GM21529 (cell line): ENCODE measurements around the gene PIGV.

ENCODE experiments used
- ATAC-seq: cut with Tn5 transposase; IDR thresholded peaks from one replicate; pipeline ENCODE4 v1.9.1; 2021; ENCODE audit not compliant: unreplicated experiment

PIGV gene

DNA sequence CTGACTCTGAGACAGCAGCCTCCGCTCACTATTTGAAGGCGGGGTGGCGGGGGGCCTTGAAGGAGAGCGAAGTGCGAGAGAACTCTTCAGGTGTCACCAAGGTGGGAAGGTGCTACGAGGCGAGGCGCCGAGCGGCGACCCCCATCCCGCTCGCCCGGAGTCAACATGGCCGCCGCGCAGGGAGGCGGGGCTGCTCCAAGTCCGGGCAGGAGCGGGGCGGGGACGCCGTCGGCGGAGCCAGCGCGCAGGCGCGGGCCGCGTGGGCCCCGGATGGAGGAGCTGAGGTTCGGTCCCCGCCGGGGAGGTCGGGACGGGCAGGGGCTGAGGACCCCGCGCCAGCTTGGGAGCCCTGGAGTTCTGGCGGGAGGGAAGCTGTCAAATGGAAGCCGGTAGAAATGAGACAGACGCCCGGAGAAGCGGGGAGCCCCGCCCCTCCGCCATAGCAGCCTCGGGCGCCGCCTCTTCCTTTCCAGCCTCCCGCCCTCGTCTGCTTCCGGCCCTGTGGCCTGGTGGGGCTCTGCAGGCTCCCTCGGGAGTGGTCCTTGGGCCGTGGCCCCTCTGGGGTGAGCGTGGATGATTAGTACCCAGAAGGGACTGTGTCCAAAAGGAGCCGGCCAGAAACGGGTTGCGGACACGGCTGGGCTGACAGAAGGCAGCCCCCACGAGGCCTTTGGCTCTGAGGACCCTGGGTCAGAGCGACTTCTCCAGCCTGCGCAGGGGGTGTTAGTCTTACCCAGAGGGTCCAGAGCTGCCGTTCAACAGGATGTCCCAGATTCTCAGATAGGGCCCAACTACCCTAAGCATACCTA lies at the start of gene PIGV:
PIGV (plus strand) TSS at position 245 of the 809 bp plus-strand sequence. CDS start 2,866 bp downstream, outside the sequence.
- ATAC-seq: peak; percentile 59

DNA sequence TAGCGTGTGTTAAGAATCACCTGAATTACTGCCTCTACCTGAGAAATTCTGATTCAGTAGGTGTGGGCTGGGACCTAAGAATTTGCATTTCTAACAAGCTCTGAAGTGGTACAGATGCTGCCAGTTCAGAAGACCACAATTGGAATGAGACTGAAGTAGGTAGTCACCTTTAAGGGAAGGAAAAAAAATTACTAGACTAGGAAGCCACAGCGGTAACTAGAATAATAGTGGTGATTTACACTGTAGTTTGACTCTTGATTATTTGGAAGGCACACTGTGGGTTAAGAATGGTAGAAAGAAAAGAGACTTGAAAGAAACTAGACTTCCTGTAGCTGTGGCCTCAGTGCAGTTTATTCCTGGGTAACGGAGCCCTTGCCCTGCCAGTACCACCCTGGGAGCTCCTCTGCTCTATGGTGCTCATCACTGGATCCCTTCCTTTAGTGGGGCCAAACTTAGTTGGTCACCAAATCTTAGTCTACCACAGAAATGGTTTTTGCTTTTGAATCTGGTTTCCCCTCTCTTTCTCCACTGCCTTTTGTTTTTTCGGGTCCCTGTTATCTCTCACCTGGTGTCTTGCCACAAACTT lies 48.3 kb upstream of the PIGV start:
- ATAC-seq: no peak

DNA sequence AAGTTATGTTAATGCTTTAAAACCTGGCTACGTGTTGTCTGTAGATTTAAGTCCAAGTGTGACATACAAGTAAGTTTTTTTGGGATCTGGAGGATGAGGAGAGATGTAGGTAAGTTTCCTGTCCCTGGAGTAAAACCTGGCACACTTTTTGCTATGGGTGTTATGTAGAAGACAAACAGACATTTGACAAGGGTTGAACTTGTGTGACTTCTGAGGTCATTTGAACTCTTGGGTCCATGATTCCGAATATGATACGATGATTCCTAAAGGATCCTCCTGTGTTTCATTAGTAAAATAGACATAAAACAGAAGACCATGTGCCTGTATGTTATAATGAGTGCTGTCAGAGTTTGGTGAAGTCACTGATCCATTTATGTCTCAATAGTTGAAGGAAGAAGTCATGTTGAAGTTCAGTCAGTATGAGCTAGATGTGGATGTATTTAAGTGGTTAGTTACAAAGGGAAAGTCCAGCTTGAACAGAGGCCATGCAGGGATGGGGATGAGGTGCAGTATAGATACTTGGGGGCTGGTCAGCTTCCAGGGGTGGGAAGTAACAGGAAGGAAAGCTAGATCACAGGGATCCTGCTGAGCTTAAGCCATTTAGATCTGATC lies 47.6 kb upstream of the PIGV start:
- ATAC-seq: no peak

DNA sequence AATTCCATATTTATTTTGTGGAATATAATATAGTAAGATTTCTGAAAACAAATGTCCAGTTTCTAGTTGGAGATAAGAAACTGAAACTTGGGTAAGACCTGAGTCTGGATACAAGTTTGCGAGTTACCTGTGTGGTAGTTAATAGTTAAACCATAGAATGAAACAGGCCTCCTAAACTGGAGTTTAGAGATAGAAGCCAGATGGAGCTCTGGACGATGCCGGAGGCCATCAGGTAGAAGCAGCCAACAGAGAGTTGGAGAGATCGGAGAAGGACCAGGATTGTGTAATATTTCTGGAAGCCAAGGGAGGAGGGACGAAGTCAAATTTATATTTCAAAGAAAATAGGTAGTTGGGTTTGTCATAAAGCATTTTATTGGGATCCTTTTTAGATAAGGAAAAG lies 46.8 kb upstream of the PIGV start:
- ATAC-seq: no peak

DNA sequence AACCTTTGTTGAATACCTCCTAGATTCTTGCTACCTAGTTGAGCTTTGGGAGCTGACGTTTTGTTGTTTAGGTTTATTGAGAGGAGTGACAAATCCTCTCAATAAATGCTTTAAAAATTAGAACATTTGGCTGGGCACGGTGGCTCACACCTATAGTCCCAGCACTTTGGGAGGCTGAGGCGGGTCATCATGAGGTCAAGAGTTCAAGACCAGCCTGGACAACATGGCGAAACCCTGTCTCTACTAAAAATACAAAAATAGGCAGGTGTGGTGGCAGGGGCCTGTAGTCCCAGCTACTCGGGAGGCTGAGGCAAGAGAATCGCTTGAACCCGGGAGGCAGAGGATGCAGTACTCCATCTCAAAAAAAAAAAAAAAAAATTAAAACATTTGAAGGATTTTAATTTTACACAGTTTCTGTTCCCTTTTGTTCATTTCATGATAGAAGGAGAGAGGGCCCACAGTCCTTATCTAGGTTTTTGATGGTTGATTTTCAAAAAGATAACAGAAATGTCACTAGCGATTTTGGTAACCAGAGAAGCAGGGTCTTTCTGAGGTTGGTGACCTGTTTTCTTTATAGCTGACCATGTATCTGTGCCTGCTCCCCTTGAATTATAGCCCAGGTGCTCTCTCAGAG lies 44.2 kb upstream of the PIGV start:
- no peak for ATAC-seq

DNA sequence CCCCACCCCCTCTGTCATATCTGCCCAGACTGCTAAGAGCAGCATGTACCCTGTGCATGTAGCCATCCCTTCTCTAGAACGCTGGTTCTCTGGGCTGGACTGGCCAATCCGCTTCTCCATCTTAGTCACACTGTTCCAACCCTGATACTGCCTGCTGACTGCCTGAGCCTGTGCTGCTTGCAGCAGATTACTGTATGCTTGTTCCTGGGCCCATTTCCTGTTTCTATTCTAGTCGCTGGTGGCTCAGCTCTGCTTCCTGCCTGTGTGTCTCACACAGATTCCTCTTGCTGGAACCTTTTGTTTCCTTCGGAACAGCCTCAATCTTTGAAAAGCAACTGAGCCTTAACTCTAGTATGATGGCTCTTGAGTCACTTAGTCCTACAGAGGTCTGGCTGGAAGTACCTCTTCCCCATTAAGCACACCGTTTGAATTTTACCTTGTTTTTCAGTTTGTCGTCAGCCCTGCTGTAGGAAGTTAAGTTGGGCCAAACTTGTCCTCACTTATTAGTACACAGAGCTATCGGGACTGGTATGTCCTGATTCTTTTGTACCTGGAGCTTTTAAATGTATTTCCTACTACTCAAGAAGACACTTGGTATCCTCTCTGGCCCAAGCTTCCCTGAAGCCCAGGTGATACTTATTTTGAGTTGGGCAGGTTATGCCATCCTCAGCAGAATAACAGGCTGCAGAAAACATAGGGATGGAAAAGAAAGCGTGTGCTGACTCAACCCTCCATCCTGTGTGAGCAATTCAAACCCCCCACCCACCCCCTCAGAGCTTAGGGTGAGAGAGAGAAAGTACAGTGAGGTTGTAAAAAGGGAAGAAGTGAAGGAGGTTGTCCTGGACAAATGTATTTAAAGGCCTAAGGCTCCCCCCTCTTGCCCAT lies 43.4 kb upstream of the PIGV start:
- ATAC-seq: peak; percentile 98

DNA sequence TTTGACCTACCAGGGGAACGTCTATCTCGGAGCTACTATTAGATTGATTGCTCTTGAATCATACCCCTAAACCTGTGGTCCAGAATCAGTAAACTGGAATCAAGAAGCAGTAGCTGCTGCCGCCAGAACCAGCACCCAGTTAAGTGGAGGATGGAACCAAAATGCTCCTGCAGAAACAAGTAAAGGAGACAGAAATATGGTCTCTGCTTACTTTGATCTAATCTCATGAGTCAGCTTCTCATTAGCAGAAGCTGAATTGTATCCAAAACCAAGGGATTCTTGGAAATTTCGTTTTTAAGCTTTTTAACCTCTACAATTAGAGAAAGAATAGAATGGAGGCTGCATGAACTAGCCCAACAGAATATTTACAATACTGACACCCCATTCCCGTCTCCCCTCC lies 42.6 kb upstream of the PIGV start:
- no peak for ATAC-seq

DNA sequence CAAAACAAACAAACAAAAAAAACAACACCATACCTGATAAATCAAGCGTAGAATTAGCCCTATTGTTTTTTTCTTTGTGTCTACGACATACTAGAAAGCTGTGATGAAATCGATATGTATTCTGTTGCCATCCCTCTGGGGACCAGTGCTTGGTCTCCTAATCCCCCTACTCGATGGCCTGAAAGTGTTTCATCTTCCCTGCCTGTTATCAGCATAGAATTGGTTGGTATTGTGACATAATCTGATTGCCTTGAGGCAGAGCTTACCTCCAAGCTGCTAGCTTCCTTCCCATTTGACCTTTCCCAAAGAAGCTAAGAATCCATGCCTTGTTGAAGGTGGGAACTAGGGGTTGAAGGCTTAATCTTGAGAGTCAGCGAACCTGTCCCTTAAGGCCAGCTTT lies 40.7 kb upstream of the PIGV start:
- no peak for ATAC-seq

DNA sequence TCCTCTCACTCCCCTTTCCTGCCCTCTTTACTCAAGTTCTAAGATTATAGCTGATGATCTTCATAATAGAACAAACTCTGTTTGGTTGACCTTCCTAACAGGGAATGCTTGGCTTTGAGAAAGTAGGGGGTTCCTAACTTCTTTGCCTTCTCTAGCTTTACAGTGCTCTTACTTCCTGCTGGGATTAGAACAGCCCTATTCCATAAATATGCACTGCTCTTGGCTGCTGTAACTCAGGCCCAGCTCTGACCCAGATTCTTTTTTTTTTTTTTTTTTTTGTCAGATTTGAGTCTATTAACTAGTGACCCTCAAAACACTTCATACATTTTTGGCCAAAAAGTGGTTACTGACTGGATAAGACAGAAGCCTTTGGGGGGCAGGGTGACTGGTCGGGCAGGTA lies 39.4 kb upstream of the PIGV start:
- no peak for ATAC-seq

DNA sequence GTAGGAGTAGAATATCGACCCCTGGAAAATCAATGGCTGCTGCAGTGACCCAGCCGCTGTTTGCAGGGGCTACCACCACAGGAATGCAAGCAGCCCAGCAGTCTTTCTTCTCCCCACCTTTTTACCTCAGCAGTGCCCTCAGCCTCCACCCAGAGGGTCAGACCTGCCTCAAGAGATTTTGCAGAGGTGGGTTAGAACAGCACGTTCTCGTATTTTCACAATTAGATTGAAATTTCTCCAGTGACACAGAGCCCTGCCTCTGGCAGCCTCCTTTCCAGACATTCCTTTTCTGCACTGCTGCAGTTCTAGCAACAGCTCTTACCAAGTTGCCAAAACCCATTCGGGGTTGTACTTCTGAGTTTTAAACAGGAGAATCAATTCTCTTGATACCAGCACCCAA lies 38.3 kb upstream of the PIGV start:
- ATAC-seq: no peak

DNA sequence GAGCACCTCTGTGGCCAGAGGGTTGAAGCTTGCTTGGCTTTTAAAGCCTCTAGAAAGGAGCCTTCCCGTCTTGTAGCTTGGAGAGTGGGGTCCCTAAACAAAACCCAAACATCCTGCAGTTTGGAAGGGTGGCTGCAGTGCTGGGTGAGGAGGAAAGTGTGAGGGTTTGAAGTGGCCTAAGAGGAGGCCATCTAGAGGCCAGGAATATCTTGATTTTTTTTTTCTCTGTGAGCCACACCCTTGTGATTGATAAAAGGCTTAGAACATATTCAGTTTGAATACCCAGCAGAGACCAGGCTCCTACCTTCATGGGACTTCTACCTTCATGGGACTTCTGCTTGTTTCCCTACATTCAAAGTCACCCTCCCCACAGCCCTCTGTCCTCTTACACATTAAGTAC lies 37.3 kb upstream of the PIGV start:
- ATAC-seq: no peak

DNA sequence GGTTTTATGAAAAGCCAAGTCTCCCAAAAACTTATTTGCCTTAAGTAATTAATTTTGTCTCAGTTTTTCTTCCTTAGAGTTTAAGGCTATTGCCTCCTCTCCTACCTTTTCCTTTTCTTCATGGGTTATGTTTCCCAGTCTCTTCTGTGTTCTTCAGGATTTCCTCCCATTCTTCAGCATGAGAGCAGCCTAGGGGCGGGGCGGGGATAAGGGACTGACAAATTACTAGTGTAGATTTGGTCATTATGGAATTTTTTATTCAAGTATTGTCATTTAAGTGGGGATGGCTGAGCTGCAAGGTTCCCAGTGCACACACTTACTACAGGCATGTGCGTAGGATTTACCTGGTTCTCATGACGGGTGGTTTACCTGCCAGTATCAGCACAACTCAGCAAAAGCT lies 35.2 kb upstream of the PIGV start:
- no peak for ATAC-seq

DNA sequence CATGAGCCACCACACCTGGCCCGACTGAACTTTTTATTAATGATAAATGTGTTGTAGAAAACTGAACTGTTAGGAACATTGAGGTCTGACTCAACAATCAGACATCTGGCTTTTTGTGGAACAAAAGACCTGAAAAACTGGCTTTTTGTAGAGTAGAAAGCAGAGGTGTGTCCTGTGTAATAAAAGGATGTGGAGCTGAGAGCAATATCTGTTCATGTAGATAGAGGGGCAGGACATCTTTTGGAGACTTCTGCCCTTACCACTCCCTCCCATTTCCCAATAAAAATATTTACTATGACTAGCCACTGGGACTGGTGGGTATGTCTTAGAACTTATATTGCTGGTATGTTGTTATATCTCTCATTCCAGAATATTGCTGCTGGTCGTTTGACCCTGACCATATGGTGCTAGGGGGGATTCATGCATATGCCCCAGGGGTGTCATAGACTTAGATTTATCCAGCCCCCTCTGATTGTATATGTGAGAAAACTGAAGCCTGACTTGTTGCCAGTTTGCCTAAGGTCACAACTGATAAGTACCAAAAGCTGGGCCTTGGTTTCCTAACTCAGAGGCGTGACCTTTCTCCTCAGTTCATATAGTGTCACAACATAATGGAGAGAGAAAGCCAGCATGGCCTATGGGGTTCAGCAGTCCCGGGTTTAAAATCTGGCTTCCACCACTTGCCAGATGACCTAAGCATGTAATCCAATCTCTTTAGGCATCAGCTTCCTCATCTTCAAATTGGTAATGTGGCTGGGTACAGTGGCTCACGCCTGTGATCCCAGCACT lies 33.5 kb upstream of the PIGV start:
- no peak for ATAC-seq

DNA sequence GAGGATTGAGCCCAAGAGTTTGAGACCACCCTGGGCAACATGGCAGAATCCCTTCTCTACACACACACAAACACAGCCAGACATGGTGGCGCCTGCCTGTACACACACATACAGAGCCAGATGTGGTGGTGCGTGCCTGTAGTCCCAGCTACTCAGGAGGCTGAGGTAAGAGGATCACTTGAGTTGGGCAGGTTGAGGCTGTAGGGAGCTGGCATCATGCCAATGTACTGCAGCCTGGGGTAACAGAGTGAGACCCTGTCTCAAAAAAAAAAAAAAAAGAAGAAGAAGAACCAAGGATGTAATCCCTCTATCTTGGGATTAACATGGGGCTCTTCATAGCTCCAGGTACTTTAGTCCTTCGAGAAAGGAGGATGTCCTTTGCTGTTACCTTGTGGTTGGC lies 29.4 kb upstream of the PIGV start:
- no peak for ATAC-seq

DNA sequence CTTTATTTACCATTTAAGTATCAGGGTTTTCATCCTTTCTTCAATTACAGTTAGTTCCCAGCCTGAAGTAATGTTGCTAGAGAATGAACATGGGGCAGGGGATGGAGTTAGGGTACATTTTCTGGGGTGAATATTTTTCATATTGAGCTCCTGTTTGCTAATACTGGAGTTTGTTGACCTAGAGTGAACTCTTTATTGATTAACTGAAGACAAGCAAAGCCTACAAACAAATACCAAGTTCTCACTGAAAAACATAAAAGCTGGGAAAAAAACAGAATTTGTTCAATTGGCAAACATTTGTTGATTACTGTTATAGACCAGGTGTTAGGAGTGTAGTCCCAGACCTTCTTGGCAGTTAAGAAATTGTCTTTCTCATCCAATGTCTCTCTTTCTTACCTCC lies 28.2 kb upstream of the PIGV start:
- no peak for ATAC-seq

DNA sequence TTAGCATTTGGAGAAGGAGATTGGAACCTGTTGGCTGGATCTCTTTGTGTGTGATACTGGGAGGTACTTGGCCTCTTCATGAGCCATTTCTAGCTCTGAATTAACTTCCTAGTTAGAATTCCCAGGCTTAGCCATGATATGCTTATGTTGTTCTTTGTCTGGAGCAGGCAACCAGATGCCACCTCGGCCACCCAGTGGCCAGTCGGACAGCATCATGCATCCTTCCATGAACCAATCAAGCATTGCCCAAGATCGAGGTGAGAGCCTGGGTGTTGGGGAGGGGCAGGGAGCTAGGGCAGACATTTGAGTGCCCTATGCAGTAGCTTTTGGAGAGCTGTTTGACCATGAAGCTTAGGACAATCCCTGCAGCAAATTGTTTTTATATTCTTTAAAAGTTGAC lies 26.5 kb upstream of the PIGV start:
- ATAC-seq: no peak

DNA sequence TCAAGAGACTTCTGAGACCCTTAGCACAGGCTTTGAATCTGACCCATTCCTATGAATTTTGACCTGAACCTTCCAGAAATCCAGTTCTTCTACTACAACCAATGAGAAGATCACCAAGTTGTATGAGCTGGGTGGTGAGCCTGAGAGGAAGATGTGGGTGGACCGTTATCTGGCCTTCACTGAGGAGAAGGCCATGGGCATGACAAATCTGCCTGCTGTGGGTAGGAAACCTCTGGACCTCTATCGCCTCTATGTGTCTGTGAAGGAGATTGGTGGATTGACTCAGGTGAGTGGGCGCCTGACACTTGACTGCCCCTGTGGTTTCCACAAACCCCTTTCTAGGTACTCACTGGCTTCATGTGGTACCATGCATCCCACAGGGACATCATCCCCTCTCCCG lies 20.0 kb upstream of the PIGV start:
- ATAC-seq: no peak

DNA sequence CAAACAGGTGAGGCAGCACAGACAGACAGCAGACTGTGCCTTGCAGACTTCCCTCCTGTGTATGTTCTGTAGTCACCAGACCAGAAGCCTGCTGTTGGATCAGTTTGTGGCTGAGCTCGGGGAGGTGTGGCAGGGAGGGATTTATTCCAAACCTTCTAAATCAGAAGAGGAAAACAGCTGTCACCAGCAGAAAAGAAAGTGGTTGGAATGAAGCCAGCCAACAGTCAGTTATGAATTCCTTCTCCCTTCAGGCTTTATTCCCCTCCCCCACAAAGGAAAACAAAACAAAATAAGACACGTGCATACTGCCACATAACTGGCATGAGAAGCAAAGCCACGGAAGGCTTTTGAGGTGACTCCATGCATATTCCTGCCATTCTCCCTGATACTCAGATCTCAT lies 19.0 kb upstream of the PIGV start:
- ATAC-seq: no peak

DNA sequence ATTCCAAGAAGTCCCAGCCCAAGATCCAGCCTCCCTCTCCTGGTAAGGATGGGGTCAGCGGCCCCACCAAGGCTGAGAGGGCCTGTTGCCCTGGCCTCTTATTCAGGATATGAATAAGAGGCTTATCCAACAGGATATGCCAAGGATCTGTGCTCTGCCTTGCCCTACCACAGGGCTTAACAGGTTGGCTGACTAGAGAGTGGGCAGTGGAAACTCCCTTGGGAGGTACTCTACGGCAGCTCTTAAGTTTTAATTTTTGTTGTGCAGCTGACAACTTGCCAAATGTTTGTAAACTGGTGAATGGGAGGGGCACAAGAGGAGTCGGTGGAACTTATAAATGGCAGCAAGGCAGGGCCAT lies 16.5 kb upstream of the PIGV start:
- ATAC-seq: no peak

DNA sequence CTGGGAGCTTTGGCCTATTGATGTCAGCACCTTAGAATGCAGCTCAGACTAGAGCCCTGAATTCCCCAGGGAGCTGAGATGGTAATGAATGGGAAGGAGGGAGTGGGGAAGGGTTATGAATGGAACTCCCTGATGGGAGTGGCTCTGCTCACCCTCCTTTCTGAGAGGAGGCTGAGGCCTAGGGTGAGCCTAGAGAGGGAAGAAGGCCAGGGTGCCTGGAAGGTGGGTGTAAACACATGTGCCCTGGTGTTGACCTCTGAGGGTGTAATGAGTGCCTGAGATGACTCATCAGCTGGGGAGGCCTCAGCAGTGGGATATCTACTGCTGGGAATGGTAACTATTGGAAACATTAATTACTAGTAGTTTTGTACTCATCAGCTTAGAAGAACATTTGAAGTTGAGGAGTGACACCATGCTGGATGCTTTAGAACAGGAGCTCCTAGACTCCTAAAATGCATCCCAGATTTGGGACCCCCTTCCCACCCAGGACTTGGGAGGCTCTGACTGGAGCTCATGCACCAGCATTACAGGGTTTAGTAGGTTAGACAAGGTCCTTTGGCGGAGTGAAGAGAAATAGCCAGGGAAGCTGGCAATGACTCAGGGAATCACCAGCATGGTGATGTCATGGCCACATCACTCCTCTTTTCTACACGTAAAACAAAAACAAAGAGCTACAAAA lies 16.0 kb upstream of the PIGV start:
- no peak for ATAC-seq
